Body of pancreas (tissue), 4 donors: Measurements from ENCODE around the gene BRSK1. TPM values are rescaled to one million over a fixed set of nuclear protein-coding genes. Genes with fewer than 3 reads are reported as not detected.

Experiments used
- ATAC-seq: fragments of 150-250 bp; one replicate; pipeline ENCODE4 v1.9.1; 2016
- DNase-seq, 4 donors: peaks; one replicate each; pipeline ENCODE4 v3.0.0-alpha.2; 2019
- H3K27ac ChIP-seq, 4 donors: fragments of 200-600 bp; sonication (generic); 1 replicate in 3 of 4; 2 replicates in 1 of 4; pipeline versions ENCODE4 v1.5.1 to v1.6.1; 2016 to 2019; ENCODE audit warnings: mild to moderate bottlenecking in 1 of 4, mixed read lengths in 1 of 4, moderate library complexity in 1 of 4
- H3K27me3 ChIP-seq, 2 donors: fragments of 200-600 bp; sonication (generic); one replicate each; pipeline ENCODE4 v1.6.0; 2016; ENCODE audit warnings: mild to moderate bottlenecking in 1 of 2
- H3K36me3 ChIP-seq, 2 donors: fragments of 200-600 bp; sonication (generic); replicated peaks in 1 of 2; 2 replicates each; pipeline ENCODE4 v1.5.1; 2016; ENCODE audit warnings: low read depth in 2 of 2; ENCODE audit not compliant: insufficient read depth in 1 of 2
- H3K4me1 ChIP-seq: fragments of 200-600 bp; sonication (generic); one replicate; pipeline ENCODE4 v1.6.0; 2016
- H3K4me3 ChIP-seq, 2 donors: fragments of 200-600 bp; sonication (generic); 1 replicate in 1 of 2; 2 replicates in 1 of 2; pipeline ENCODE4 v1.5.1; 2016 to 2019
- H3K9me3 ChIP-seq, 3 donors: fragments of 200-600 bp; sonication (generic); 1 replicate in 2 of 3; 2 replicates in 1 of 3; pipeline ENCODE4 v1.5.1; 2016
- CTCF ChIP-seq, 7 experiments: fragments of 450-650 bp in 4 of 7; fragments of 200-600 bp in 3 of 7; sonication (generic) in 3 of 7; IDR thresholded peaks; one replicate each; pipeline ENCODE4 v1.5.1; 2016 to 2019; ENCODE audit warnings: antibody characterized with exemption in 7 of 7
- POLR2A ChIP-seq, 3 donors: fragments of 450-650 bp; IDR thresholded peaks; one replicate each; pipeline ENCODE4 v1.6.1; 2016; ENCODE audit warnings: antibody characterized with exemption in 3 of 3, mild to moderate bottlenecking in 2 of 3
- WGBS, 2 donors: methylation state at CpG; one replicate each; pipeline ENCODE4 v1.1.5; 2017; 5-methylcytosine and 5-hydroxymethylcytosine counted together
- intact Hi-C: fragments of 100-400 bp; cut with DNase I; formaldehyde crosslinking; loops from one replicate; pipeline ENCODE4 v1.15.1; 2023
- total RNA-seq, 2 donors: library from RNA; depleted of rRNA; stranded (reverse); fragments of >200 nt; gene quantifications; one replicate each; pipeline ENCODE4 v1.1.0, GENCODE V29; 2016

BRSK1 gene
- total RNA-seq, 2 donors from 2014 or later: 0.66 to 1.0 TPM

- intact Hi-C loops: no loop called here
- TF ChIP-seq POLR2A (IDR thresholded peaks at IDR 0.05) (no peak), CTCF (IDR thresholded peaks at IDR 0.05) (no peak)
- H3K4me1 ChIP-seq: no peaks in the 10 kb centered on the region
Observed at GRCh38 chr19:55248704-55249103, 35.1 kb upstream of the BRSK1 start.

GRCh38 chr19:55249841-55250240 is 34.0 kb upstream of the BRSK1 start:
- H3K27me3 ChIP-seq: no peaks in the 10 kb centered on the region
- ATAC-seq: no peak
- TF ChIP-seq CTCF (IDR thresholded peaks at IDR 0.05) (no peak), POLR2A (IDR thresholded peaks at IDR 0.05) (no peak)
- H3K36me3 ChIP-seq: peaks cover 5 to 7% of the 10 kb centered on the region in 2 donors
- intact Hi-C loops: no loop called here
- H3K9me3 ChIP-seq: no peaks in the 10 kb centered on the region
- DNase-seq: no peak
- no peak overlapping the region for H3K4me3 ChIP-seq
- H3K4me1 ChIP-seq: peaks cover 8% of the 10 kb centered on the region
- WGBS, 2 donors: 88 to 98% methylated on average over 10 to 11 of the region's 11 CpGs
- H3K27ac ChIP-seq: no peak overlapping the region

More at GRCh38 chr19:55248704-55249103, 35.1 kb upstream of the BRSK1 start:
- Histone ChIP-seq H3K36me3 (peaks cover 7 to 13% of the 10 kb centered on the region in 2 donors), H3K27me3 (no peaks in the 10 kb centered on the region), H3K4me3 (no peak overlapping the region), H3K27ac (no peak overlapping the region), H3K9me3 (no peaks in the 10 kb centered on the region)
- ATAC-seq (no peak), DNase-seq (no peak)
- 76 to 88% methylated on average over 5 to 8 of the region's 9 CpGs for WGBS, 2 donors

GRCh38 chr19:55250262-55251036 is 33.3 kb upstream of the BRSK1 start:
- H3K27ac ChIP-seq: no peak overlapping the region
- intact Hi-C loops: no loop called here
- no peak for TF ChIP-seq CTCF (IDR thresholded peaks at IDR 0.05)
- TF ChIP-seq POLR2A (IDR thresholded peaks at IDR 0.05): no peak
- 89 to 95% methylated on average over 11 to 18 of the region's 18 CpGs for WGBS, 2 donors
- peaks cover 14% of the 10 kb centered on the region for H3K4me1 ChIP-seq
- H3K4me3 ChIP-seq: no peak overlapping the region
- H3K9me3 ChIP-seq: no peaks in the 10 kb centered on the region
- peaks cover 0 to 5% of the 10 kb centered on the region in 2 donors for H3K36me3 ChIP-seq
- H3K27me3 ChIP-seq: no peaks in the 10 kb centered on the region
- no peak for DNase-seq
- no peak for ATAC-seq

- H3K36me3 ChIP-seq: peaks cover 0 to 2% of the 10 kb centered on the region in 2 donors
- H3K27me3 ChIP-seq: no peaks in the 10 kb centered on the region
- TF ChIP-seq CTCF (IDR thresholded peaks at IDR 0.05) (no peak), POLR2A (IDR thresholded peaks at IDR 0.05) (no peak)
- intact Hi-C loops: no loop called here
- WGBS, 2 donors: 56 to 74% methylated on average over 15 to 19 of the region's 19 CpGs
- DNase-seq: no peak
- no peak overlapping the region for H3K27ac ChIP-seq
- no peak overlapping the region for H3K4me3 ChIP-seq
- peaks cover 25% of the 10 kb centered on the region for H3K4me1 ChIP-seq
- no peaks in the 10 kb centered on the region for H3K9me3 ChIP-seq
- no peak for ATAC-seq
Observed at GRCh38 chr19:55251341-55252081, 32.3 kb upstream of the BRSK1 start.
